ENCODE results near the gene IL9.

DNA sequence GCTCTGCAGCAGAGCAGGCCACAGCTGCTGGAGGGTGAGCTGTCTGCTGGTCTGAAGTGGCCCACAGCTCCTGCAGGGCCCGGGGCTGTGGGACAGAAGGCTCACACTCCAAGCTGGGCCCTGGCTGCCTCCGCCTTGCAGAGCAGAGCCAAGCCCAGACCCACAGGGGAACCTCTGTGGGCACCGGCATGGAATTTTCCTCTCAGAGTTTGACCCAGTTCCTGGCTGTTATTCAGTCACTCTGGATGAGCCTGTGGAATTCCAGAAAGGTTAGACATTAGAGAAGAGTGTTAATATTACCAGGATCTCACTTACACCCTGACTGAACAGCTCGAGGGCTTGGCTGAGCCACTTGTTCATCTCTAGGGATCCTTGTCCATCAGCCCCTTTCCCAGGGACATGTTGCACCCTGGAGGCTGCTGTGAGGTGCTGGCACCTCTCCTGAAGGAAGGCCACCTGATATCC lies 17.5 kb downstream of the IL9 start:
- no peak for TF ChIP-seq CTCF (IDR thresholded peaks at IDR 0.05)
- no peak for TF ChIP-seq ZFX (IDR thresholded peaks at IDR 0.05; ENCODE audit: borderline replicate concordance)
